HG02759 (cell line): ENCODE data around the gene TMEM244.
A peak's percentile ranks its signal among the peaks of the same experiment; 100 is the strongest.
"Not testable (repeated sequence)": the region's sequence is repeated elsewhere in the genome, so short reads cannot be mapped to it uniquely, and the experiment has no call there.

Source experiments
- ATAC-seq: cut with Tn5 transposase; IDR thresholded peaks from one replicate; pipeline ENCODE4 v1.9.1; 2021; ENCODE audit warnings: mild to moderate bottlenecking, moderate library complexity; ENCODE audit not compliant: unreplicated experiment

Gene TMEM244, protein sequence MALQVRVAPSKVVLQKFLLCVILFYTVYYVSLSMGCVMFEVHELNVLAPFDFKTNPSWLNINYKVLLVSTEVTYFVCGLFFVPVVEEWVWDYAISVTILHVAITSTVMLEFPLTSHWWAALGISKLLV

DNA sequence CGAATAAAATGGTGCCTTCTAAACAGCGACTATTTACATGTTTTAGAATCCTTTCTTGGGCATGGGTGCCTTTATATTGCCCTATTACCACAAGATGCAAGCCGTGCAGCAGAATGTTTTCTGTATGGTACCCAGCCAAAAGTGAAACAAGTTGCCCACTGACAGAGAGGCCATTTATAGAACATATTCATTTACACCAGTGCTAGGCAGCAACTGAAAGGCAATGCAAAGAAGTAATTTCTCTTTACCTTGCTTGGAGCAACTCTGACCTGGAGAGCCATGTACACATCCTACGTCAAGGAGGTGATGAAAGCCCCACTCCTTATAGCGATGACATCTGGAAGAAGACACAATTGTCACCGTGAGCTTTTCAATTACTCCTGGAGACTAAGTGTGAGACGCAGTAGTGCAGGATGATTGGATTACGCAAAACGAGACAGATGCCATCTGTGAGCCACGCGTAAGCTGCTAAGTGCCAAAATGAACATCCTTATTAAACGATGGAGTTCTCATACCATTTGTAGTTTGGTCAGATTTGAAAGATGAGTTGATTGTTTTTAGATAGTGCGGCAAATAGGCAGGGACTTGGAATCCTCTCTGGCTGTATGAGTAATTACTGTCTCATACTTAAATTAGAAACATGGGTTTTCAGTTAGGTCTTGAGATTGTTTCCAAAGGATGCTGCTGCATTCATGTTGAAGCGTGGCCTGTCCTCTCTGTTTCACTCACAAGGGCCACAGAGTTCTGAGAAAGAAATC lies at the start of gene TMEM244:
Gene TMEM244, minus strand, starts transcription at position 408 of the 758 bp plus-strand sequence. Its CDS starts 127 bp downstream, at position 281.
- no peak for ATAC-seq

DNA sequence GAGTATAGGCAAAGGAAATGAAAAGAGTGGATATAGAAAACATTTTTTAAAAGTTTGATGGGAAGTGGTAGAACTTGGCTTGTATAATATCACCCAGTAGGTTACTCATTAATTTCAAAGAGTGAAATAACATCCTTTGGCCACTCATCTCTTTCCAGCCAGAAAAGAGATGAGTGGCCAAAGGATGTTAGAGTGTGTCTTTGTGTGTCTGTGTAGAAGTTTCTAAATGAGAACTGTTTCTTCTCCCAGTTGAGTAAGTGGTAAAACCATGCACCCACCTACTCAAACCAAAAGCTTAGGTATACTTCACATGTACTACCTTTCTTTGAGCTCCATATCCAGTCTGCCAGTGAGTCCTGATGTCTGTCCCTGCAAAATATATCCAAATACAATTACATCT lies 47.7 kb upstream of the TMEM244 start:
- ATAC-seq = peak; percentile 91

GRCh38 chr6:129908356-129908755 lies 47.2 kb upstream of the TMEM244 start:
- peak; percentile 3 for ATAC-seq

- ATAC-seq = no peak
Observed at GRCh38 chr6:129906515-129907077, 45.5 kb upstream of the TMEM244 start.

DNA sequence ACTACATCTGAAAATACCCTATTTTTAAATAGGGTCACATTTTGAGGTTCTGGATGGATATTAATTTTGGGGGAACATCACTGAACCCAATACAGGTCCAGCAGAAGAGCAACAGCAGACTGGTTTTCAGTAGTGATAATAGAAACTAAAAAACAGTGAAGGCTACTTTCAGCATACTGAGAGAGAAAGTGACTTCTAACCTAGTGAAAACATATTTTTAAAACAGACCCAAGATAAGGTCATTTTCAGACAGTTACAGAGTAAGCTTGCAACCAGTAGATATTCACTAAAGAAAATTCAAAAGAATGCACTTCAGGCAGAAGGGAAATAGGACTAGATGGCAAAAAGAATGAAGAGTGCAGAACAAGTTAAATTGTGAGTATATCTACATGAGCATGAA lies 42.0 kb upstream of the TMEM244 start:
- no peak for ATAC-seq

- no peak for ATAC-seq
Observed at GRCh38 chr6:129902681-129903080, 41.6 kb upstream of the TMEM244 start.

DNA sequence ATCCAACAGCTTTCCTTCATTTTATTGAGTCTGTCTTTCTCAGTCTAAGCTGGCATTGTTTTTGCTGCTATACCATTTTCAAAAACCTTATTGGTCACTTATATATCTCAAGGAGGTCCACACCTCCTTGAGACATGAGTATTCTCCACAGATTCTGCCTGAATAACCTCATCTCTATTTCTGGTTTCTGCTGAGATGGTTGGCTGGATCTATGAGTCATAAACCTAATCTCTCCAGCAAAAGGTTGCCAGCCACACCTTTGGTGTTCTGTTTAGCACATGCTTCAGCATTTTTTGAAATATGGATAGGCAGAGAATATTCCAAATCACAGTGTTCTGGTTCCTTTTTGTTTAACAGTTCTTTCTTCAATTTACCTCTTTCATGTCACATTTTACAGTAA lies 40.8 kb upstream of the TMEM244 start:
- ATAC-seq = peak; percentile 67

GRCh38 chr6:129895692-129896091 lies 34.6 kb upstream of the TMEM244 start:
- ATAC-seq = peak; percentile 44

GRCh38 chr6:129894921-129895320 lies 33.8 kb upstream of the TMEM244 start:
- ATAC-seq = no peak

DNA sequence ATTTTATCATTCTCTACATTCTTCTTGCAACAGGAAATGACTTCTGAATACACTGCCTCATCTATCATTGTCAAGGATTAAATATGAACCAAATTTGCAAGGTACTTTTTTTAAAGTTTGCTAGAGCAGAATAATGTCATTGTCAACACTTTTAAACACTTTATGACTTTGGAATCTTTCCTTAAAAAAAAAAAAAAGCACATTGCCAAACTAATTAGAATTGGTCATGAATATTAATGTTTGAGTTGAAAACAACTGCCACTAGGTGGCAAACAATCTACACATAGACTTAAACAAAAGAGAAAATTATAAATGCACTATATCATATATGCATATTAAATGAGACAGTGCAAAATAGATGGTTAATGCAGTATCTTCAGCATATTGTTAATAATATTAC lies 32.5 kb upstream of the TMEM244 start:
- no peak for ATAC-seq

DNA sequence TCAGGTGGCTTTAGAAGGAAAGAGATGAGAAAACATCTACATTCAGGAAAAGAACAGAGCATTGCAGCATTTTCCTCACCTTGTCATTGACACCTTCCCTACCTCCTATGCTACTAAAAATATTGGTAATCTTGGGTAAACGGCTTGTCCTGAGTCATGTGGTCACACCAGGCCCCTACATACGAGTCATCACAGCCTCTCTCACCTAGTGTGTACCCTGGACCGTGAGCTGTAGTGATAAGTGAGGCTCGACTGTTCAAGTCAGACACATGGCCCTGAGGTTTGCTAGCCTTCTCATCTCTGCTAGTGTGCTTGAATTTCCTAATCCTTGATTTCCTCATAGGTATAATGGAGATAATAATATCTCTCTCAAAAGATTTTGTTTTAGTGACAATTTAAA lies 29.6 kb upstream of the TMEM244 start:
- ATAC-seq = peak; percentile 47

DNA sequence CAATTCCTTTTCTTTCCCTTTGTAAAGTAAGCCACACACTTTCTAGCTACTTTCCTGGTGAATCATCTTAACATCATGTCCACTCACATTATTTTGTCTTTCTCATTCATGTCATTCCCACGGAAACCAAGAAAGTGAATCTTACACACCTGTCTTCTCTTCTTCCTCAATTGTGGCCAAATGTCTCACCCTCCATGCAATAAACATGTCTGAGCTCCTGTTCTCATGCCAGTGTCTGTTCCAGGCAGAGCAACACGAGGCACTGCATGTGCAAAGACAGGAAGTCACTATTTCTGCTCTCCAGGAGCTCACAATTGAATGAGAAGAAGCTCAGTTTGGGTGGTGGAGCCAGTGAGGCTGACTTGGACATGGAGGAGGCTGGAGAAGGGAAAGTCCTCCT lies 29.0 kb upstream of the TMEM244 start:
- peak; percentile 41 for ATAC-seq

GRCh38 chr6:129889580-129889979 lies 28.5 kb upstream of the TMEM244 start:
- ATAC-seq = no peak

GRCh38 chr6:129886401-129887155 lies 25.5 kb upstream of the TMEM244 start:
- ATAC-seq = no peak

- ATAC-seq = no peak
Observed at GRCh38 chr6:129884211-129884610, 23.1 kb upstream of the TMEM244 start.

DNA sequence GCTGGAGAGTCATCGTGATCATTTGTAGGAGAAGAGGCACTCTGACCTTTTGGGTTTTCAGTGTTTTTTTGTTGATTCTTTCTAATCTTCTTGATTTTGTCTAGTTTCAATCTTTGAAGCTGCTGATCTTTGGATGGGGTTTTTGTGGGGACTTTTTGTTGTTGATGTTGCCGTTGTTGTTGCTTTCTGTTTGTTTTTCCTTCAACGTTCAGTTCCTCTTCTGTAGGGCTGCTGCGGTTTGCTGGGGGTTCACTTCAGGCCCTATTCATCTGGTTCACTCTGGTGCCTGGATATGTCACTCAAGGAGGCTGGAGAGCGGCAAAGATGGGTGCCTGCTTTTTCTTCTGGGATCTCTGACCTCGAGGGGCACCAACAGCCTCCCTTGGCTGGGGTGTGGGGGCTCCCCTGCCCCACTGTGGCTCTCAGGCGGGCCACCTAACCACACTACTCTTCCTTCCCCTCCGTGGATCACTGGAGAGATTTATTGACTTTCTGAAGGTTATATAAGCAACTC lies 21.5 kb upstream of the TMEM244 start:
- peak; percentile 93 for ATAC-seq

- ATAC-seq = not testable (repeated sequence)
Observed at GRCh38 chr6:129877894-129878293, 16.8 kb upstream of the TMEM244 start.

- ATAC-seq = peak; percentile 92
Observed at GRCh38 chr6:129875610-129876520, 14.8 kb upstream of the TMEM244 start.

DNA sequence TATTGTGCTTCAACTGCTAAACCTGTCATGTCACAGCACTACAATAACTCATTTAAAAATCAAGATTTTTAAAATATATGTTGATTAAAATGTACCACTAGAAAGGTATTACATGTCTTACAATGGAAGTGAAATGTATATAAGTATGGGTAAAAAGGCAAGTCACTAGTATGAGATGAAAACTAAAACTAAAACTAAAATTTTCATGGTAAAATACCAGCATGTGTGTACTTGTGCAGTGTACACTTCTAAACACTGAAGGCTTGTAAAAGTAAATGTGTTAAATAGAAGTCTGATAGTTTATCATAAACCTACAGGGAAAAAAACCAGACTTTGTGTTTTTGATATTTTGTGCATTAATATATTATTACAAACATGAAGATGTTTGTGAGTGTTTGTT lies 13.7 kb upstream of the TMEM244 start:
- ATAC-seq = no peak

DNA sequence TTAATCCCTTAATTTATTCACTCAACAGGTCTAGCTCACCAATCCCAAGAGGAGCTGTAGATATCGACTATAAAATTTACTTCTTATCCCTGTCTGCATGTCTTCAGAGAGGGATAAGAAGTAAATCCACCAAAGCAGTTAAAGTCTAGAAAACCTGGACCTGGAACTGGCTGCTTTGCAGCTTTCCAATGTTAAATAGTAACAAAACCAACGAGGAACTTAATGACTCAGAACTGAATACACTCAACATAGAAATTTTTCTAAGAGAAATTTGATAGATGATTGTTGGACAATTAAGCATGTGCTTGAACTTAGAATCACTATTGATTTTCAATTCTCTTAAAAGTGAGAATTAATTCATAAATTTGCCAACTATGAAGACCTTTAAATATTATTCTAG lies 11.5 kb upstream of the TMEM244 start:
- ATAC-seq = no peak
